Fibroblast of lung (primary cell): ENCODE measurements around the gene IGLON5.

Experiments
- EZH2 ChIP-seq: IDR thresholded peaks from 2 replicates; pipeline ENCODE4 v1.5.1; 2012; ENCODE audit warnings: low read length, control low read depth, mild to moderate bottlenecking; ENCODE audit errors: missing control alignments
- TF ChIP-seq, protein P1 (sequence below), 2 donors: IDR thresholded peaks in 1 of 2; conservative IDR thresholded peaks in 1 of 2; 1 replicate in 1 of 2; 2 replicates in 1 of 2; pipeline ENCODE4 v1.5.1; 2011 to 2012; ENCODE audit warnings: low read length in 2 of 2, control low read depth in 1 of 2, inconsistent platforms in 1 of 2, low read depth in 1 of 2, mild to moderate bottlenecking in 1 of 2

DNA sequence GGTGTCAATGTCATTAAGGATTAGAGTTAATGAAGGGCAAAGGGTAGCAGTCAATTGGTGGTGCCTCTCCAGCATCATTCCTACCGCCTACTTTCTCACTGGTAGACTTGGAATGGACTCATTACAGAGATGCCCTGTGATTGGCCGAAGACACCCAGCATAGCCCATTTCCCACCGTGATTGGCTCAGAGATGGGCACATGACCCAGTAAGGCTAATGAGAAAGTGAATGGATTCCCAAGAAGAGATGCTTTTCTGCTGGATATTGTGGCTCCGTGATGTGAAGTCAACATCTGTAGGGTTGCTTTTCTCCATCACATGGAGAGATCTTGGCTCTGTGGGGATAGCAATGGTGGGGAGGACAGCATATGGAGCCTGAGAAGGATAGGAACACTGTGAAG lies 18.9 kb downstream of the IGLON5 start:
- TF ChIP-seq, protein P1, sequence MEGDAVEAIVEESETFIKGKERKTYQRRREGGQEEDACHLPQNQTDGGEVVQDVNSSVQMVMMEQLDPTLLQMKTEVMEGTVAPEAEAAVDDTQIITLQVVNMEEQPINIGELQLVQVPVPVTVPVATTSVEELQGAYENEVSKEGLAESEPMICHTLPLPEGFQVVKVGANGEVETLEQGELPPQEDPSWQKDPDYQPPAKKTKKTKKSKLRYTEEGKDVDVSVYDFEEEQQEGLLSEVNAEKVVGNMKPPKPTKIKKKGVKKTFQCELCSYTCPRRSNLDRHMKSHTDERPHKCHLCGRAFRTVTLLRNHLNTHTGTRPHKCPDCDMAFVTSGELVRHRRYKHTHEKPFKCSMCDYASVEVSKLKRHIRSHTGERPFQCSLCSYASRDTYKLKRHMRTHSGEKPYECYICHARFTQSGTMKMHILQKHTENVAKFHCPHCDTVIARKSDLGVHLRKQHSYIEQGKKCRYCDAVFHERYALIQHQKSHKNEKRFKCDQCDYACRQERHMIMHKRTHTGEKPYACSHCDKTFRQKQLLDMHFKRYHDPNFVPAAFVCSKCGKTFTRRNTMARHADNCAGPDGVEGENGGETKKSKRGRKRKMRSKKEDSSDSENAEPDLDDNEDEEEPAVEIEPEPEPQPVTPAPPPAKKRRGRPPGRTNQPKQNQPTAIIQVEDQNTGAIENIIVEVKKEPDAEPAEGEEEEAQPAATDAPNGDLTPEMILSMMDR (conservative IDR thresholded peaks at IDR 0.05 in 1 of 2, IDR thresholded peaks at IDR 0.05 in 1 of 2; ENCODE audit: low read depth in 1 of 2, low read length in 2 of 2), result no peak
- TF ChIP-seq EZH2, result no peak
